Retina (tissue), 1 donor: ENCODE measurements around the gene SEPTIN5.
A peak's percentile ranks its signal among the peaks of the same experiment; 100 is the strongest.

Experiments
- DNase-seq: peaks from one replicate; pipeline ENCODE4 v3.0.0-alpha.2; 2016

Gene SEPTIN5

DNA sequence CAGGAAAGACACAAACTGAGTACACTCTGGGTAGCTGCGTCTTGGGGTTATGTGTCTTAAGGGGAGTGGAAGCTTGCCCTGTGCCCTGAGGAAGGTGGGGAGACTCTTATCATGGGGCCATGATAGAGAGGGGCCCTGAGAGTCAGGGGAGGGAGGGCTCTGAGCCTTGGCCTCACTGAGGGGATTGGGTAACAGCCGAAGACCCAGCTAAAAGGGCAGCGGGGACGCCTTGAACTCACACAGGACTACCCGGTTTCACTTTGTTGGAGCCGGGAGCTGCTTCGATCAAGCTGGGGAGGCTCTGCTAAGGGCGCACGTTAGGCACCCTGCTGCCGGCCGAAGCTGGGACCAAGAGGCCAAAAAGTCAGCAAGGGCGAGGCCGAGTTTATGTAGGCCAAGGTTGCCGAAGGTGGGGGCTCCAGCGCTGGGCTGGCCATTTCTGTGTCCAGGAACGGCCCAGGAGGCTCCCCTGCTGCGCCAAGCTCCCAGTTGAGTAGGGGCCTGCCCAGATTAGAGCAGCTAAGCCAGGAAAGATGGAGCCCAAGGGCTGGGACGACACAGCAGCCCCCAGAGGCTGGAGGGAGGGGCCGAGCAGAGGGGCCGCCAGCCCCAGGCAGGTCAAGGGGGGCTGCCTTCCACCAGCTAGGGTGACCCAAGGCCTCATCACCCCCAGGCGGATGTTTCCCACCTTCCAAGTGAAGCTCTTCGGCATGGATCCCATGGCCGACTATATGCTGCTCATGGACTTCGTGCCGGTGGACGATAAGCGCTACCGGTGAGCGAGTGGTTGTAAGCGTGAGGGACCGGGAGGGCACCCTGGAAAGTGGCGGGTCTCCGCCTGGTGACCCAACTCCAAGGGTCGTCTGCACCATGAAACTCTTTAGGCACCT, 48.5 kb downstream of the SEPTIN5 start:
- DNase-seq, result peak; percentile 35

DNA sequence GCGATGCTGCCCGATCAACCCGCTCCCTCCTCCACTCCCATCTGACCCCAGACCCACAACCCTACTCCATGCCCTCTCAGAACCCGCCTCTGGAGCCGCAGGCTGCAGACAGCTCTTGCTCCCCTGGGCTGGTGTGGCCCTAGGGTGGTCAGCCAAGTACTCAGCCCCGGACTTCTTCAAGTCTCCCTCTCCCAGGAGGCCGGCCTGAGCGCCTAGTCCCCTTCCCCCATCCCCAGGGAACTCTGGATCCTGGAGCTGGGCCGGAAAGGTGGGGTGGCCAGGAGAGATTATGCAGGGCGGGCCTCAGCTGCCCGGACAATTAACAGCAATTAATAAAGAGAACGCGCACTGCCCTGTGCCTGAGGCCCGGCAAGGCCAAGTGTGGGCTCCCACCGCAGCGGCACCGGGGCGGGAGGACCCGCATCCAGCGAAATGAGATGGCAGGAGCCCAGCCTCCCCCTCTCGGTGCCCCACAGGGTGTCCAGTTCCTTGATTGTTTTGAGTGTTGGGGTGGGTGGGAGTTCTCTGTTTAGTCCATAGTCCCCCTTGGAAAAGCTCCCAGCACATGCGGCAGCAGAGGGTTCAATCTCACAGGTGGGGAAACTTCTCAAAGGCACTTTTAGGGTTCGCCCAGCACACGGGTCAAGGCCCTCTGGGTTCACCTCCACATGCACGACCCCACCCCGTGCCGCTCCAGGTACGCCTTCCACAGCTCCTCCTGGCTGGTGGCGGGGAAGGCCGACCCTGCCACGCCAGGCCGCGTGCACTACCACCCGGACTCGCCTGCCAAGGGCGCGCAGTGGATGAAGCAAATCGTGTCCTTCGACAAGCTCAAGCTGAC, 49.4 kb downstream of the SEPTIN5 start:
- no peak for DNase-seq

DNA sequence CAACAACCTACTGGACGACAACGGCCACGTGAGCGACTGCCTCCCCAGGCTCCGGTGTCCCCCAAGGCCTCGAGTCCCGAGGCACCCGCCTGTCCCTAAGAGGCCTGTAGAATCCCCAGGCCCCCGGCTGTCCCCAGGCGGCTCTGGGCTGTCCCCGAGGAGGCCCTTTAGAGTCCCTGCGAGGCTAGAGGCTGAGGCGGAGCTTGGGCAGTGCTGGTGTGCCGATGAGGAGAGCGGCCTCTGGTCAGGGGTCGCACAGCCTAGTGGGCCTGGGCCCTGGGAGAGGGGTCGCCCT, 49.9 kb downstream of the SEPTIN5 start:
- peak; percentile 31 for DNase-seq

DNA sequence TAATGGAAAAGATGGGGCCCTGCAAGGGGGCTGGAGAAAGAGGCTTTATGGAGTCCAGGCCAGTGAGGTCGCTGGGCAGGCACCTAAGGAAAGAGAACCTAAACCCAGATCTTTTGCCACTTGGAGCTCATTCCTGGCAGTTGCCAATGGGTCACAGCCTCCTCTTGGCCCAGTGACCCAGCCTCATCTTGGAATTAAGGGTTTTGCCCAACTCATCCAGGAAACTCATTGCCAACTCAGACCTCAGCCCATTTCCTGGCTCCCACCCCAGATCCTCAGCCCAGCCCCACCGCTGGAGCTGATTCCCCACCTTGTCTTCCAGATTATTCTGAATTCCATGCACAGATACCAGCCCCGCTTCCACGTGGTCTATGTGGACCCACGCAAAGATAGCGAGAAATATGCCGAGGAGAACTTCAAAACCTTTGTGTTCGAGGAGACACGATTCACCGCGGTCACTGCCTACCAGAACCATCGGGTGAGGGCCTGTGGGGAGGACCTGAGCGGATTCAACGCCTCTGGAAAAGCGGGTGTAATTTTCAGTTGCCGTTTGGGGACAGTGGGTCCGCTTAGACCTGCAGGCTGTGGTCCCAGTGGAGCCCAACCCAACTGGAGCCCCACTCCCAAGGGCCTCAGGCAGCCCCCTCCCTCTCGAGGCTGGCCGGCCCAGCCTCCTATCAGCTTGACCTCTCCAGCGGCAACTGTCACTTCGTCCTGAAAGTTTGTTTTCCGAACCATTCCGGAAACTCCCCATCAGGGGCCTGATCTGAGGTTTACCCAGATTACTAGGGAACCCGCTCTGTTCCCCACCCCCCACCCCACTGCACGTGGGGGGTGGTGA, 50.6 kb downstream of the SEPTIN5 start:
- DNase-seq, result no peak

DNA sequence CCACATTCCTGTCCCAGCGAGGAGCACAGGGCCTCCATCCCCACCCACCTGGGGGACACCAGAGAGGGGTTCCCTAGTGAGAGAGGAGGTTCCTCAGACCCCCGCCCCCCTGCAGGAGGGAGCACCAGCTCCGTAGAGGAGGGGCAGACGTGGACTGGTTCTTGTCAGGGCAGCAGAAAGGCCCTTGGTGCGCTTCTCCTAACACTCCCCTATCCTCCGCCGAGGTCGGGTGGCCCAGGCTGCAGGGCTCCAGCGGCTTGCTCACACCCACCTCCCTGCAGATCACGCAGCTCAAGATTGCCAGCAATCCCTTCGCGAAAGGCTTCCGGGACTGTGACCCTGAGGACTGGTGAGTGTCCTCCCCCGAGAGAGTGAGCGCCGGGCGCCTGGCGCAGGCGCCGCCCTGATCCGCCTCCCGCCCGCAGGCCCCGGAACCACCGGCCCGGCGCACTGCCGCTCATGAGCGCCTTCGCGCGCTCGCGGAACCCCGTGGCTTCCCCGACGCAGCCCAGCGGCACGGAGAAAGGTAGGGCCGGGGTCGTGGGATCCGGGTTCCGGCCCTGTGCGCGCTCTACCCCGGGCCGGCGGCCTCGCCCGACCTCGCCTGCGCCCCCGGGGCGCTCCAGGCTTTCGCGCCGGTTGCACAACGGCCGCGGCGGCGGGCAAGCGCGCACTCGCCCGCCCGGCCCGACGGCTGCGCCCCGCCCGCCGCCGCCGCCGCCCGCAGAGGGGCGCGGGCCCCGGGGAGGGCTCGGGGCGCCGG, 51.4 kb downstream of the SEPTIN5 start:
- DNase-seq, result peak; percentile 44

DNA sequence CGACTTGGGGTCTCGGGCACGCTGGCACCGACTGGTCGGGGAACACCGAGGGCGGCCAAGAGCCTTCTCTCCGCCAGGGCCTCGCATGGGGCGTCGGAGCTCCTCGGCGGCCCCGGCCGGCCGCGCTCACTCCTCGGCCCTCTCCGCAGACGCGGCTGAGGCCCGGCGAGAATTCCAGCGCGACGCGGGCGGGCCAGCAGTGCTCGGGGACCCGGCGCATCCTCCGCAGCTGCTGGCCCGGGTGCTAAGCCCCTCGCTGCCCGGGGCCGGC, 51.9 kb downstream of the SEPTIN5 start:
- DNase-seq, result no peak

DNA sequence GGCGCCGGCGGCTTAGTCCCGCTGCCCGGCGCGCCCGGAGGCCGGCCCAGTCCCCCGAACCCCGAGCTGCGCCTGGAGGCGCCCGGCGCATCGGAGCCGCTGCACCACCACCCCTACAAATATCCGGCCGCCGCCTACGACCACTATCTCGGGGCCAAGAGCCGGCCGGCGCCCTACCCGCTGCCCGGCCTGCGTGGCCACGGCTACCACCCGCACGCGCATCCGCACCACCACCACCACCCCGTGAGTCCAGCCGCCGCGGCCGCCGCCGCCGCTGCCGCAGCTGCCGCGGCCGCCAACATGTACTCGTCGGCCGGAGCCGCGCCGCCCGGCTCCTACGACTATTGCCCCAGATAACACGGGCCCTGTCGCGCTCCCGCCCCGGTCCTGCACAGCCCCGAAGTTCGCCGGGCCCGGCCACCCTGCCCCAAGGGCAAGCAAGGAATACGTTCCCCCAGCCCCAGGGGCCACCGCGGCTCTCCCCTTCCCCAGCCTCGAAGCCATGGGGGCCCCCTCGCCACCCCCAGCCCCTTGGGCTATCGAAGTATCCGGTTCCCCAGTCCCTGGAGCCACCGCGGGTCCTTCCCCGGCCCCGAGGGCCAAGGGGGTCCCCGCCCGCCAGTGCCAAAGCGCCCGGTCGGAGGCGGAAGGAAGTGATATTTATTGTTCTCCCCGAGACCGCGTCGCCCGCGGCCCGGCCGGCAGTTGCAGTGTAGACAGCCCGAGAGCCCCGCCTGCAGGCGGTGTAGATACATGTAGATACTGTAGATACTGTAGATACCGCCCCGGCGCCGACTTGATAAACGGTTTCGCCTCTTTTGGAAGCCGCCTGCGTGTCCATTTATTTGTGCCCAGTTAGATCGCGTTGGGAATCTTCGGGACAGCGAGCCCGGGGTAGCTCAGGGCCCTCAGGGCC, 52.5 kb downstream of the SEPTIN5 start:
- DNase-seq, result peak; percentile 59

DNA sequence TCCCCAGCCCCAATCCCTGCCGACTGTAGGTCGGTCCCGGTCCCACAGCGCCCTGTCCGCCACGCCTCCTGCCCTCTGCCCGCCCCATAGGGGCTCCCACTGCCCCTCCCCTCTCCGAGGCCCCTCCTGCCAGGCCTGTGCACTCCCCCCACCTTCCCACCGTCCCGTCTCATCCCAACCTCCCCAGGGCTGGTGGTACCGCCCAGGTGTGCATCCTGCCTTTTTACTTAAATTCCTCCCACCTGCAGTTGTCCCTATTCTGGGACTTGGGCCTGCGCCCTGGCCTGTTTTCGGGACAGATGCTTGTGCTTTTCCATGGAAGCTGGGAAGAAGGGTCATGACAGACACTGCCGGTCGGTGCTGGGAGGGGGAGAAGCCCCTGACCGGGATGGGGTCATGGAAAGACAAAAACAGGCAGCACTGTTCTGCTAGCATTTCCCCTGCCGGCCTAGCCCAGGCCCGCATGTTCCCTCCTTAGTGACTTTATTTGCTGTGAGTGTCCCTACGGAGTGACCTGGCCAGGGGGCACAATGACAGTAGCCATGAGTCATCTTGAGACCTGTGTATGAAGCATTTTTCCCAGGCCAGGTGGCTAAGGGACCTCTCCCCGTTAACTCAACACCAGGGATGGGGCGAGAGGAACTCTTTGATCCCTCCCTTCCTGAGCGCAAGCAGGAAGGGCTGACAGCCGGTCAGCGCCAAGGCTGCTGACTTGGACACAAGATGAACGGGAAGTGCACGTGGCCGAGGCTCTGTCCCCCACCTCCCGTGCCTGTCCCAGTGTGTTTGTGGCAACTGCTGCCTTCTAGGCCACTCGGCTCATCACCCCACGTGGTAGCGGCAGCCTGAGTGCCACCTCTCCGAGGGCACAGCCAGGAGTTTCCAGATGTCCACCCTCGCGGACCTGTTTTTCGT, 53.4 kb downstream of the SEPTIN5 start:
- DNase-seq, result peak; percentile 45

DNA sequence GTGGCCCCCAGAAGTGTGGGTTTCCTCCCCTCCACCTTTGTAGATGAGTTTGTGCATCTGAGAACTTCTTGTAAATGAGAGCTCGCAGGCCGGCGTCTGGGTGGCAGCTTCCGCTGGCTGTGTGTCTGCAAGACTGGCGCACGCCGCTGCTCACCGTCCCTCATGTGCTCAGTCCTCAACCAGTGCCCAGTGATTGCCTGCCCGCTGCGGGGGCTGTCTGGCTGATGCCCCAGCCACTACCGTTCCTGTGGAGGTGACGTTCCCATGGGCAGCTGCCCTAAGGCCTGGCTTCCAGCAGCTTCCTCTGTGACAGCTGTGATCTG, 55.1 kb downstream of the SEPTIN5 start:
- DNase-seq, result peak; percentile 19

DNA sequence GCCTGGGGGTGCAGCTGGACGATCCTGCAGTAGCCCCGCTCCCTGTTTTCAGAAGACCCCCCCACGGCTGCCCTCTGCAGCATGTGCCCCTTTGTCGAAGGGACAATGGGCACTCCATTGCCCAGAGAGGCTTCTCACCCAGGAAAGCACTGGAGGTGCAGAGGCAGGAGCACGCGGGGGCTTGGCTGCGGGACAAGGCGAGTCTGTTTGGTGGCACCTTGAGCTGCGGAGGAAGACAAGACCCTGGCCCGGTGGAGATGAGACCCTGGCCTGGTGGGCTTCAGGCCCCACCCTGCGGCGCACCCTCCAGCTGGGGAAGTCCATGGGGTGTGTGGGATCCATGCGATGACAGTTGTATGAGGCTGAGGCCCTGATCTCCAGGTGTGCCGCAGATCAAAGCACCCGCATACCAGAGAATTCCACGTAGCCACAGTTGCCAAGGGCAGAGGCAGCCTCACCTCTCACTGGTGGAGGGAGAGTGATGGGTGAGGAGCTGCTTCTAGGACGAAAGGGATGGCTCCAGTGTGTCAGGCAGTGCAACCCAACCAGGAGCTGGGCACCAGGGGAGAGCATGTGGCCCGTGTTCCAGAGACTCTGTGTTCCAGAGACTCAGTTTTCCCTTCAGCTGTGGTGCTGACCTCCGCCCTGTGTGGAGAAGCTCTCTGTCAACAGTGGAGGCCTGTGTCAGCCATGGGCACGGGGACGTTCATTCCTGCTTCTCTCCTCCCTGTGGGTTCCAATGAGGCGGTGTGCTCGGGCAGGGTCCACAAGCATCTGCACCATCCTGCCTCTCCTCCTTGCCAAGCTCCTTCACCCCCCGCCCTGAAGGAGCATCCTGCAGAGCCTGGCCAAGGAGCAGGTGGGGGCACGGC, 56.3 kb downstream of the SEPTIN5 start:
- DNase-seq, result no peak

DNA sequence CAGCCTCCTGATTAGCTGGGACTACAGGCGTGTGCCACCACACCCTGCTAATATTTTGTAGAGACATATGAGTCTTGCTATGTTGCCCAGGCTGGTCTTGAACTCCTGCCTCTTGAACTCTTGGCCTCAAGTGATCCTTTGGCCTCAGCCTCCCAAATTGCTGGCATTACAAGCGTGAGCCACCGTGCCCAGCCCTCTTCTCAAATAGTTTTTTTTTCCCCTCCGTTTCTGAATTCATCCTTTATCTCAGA, 58.0 kb downstream of the SEPTIN5 start:
- no peak for DNase-seq
